IPS-18c (cell line): ENCODE data around the gene CXCR5.

Experiments used
- H3K4me3 ChIP-seq: 2 replicates; pipeline ENCODE4 v1.7.0; 2013; ENCODE audit warnings: low read depth, mild to moderate bottlenecking, low read length, moderate library complexity; ENCODE audit not compliant: insufficient read depth
- H3K9me3 ChIP-seq: one replicate; pipeline ENCODE4 v1.6.1; 2013; ENCODE audit warnings: mild to moderate bottlenecking, low read length, moderate library complexity; ENCODE audit not compliant: control insufficient read depth, insufficient read depth

The CXCR5 gene

DNA sequence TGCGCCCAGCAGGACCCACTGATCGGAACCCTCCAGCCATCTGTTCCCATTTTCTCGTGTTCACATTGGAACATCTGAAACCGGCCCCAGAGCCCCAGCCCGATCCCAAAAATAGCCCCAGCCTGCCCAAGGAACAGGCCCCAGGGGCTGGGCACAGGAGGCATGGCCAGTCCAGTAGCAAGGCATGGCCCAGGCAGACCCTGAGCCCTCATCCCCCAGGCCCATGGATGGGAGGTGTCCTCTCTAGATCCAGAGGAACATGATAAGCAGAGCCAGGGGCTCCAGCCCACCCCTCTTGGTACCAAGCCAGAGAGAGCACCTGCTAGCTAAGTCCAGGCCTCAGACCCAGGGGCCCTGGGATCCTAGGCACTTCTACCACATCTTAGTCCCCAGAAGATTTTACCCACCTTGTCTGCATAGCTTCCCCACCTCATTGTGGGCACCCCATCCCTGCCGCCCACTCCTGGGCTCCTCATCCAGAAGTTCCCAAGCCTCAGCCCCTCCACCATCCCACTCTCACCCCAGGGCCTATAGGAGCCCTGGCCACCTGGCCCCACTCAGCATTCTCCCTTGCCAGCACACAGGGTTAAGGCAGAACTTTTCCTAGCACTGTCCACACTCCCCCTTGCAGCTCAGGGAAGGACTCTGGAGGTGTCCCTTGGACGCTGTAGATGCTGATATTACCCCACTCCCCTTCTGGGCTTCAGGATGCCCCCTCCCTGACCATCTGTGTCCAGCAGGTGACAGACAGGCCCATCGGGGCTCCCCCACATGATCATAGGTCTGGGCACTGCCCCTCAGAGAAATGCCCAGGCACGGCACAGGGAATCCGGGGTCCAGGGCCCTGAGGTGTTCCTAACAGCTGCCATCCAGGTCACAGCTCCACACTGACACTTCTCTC, 32.5 kb downstream of the CXCR5 start:
- H3K4me3 ChIP-seq = peak overlapping the region; percentile 28; the same call in 1 of the 2 replicates

DNA sequence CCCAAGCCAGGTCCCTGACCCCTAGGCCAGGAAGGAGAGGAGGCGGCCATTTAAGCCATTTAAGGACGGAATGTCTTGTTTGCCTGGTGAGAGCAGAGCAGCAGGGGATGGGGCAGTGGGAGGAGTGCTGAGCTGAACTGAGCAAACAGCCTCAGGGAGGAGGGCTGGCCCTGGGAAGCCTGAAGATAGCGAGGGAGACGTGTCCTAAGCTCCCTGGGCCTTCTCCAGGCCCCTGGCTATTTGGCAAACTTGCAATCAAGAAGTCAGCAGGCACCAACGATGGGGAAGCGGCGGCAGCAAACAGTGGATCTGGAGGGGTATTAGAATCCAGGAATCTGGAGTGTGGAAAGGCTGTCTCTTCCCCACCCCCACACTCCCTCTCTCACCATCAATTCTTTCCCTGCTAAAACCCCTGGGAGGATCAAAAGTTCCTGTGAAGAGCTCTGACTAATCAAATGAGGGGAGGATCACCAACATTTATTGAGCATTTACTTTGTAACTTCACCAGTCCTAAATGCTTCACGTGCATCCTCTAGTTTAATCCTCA, 33.2 kb downstream of the CXCR5 start:
- Histone ChIP-seq H3K9me3 (no peaks in the 10 kb centered on the region), H3K4me3 (peak overlapping the region; percentile 28; the same call in 1 of the 2 replicates)

More for the DNA sequence above, 32.5 kb downstream of the CXCR5 start:
- H3K9me3 ChIP-seq = no peaks in the 10 kb centered on the region

DNA sequence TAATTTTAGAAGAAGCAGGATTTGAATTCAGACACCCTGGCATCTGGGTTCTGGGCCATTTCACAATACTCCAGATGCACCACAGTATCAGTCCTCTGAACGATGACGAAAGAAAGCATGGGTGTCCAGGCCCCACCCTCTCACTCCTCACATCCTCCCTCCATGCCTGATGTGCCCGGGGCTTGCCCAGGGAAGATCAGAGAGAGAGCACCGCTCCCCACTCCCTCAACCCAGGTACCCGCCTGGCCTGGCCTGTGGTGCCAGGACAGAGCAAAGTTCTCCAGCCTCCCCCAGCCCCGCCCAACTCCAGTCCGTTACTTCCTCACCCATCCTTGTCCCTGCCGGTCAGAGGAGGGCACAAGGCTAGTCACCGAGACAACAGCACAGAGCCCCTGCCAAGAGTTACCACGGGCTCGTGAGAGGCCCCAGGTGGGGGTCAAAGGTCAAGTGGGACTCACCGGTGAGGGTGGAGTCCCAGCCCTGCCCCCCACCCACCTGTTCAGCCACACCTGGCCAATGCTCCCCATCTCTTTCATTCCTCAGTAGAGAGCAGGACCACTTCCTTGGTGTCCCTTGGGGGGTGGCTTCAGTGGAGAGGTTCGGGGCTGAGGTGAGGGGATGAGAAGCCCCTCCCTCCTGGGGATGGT, 33.9 kb downstream of the CXCR5 start:
- Histone ChIP-seq H3K4me3 (peak overlapping the region; percentile 42), H3K9me3 (no peaks in the 10 kb centered on the region)

DNA sequence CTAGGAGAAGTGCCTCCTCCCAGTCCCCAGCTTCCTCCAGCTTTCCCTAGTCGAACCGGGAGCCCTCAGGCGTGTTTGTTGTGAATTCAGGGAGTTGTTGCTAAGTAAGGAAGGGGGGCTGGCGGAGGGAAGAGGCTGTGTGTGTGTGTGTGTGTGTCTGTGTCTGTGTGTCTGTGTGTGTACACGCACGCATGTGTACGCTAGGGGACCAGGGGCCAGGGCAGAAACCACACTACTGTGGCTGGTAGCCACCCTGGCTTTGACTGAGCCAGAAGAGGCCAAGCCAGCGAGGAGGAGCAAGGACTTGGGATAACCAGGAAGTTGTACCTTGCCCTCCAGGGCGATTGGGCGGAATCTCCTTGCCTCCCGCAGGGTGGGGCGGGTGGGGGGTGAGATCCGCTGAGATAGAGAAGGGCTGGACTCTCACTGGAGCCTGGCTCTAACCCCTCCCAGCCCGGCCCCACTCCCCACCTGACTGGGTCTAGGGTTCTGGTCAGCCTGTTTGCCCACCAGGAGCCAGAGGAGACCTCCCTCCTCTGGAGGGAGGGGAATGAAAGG, 34.5 kb downstream of the CXCR5 start:
- H3K4me3 ChIP-seq = peak overlapping the region; percentile 42; the same call in 1 of the 2 replicates
- no peaks in the 10 kb centered on the region for H3K9me3 ChIP-seq

DNA sequence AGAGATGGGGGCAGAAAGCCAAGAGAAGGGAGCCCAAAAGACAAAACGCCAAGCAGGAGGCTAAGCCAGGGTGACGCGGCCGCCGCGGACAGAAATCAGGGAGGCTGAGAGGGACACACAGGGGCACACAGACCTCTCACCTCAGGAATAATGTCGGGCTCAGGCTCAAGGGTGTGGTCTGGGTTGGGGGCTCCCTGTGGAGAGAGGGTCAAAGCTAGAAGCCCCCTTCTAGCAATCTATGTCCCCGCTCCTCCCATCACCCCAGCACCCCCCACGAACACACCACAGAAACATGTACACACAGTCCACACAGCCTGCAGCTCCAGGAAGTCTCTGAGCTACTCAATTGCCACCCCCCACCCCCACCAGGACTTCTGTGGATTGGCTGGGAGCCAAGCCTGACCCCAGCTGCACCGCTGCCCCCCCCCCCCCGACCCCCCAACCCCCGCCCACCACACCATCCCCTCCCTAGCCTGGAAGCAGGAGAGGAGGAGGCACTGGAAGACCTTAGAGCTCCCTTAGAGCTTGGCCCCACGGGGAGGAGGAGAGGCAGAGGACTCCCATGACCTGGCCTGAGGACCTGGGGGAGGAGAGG, 35.1 kb downstream of the CXCR5 start:
- Histone ChIP-seq H3K9me3 (no peaks in the 10 kb centered on the region), H3K4me3 (peak overlapping the region; percentile 42)

DNA sequence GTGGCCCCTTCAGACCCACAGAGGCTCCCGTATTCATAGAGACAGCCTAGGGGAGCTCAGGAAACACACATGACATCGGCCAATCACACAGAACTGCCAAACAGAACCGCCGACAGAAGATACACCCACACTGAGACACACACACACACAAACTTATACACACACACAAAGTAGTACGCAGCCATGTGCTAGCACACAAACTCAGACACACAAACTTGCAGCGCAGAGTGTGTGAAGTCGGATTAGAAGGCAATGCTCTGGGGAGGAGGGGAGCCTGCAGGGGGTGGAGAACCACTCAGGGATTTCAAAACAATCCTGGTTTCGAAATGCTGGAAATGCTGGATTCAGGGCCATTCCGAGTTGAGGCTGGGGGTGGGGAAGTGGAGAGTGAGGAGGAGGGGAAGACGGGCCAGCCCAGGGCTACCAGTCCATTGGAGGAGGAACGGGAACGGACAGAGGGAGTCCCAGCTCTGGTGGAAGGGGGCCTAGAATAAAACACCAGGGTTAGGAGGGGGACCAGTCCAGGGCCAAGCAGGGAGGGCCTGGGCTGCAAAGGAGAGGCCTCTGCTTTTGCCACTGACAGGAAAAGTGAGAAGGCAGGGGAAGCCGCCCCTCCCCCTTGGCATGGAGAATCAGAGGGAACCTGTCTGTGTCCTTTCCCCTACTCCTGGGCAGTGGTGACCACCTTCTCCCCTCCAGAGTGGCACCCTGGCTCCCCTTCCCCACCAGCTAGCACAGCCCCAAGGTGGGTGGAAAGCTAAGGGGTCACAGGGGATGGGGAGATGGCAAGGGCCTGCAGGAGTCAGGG, 37.6 kb downstream of the CXCR5 start:
- peak overlapping the region; percentile 43 for H3K4me3 ChIP-seq
- no peaks in the 10 kb centered on the region for H3K9me3 ChIP-seq

DNA sequence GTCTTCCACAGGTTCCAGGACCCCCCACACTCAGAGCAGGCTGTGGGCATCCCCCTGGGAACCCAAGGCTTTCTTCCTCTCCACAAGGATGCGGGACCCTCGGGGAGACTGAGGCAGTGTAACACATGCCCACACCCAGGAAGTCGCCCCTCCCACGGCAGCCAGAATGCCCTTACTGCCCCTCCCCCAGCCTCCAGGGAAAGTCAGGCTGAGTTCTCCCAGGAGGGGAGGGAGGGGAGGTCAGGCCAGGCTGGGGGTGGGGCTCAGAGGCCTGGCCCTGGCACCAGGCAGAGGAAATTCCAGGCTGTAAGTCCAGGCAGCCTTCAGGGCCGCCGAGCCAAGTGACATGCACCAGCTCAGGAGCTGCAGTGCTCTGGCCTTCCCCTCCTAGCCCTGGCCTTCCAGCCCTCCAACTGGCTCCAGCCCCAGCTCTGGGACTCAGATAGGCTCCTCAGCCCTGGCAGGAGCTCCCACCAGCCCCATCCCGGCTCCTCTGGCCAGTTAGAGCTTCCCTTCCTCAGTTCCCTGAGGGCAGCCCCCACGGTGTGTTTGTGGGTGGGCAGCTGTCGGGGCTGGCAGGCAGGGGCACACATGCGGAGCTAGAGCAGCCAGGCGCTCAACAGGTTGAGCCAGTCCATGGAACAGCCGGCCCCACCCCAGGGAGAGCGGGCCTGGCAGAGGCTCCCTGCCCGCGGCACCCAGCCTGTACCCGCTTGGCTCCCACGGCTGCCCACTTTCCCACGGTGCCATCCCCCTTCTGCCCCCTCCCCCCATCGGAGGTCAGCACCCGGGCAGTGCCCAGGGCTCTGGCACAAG, 38.4 kb downstream of the CXCR5 start:
- Histone ChIP-seq H3K4me3 (peak overlapping the region; percentile 41), H3K9me3 (no peaks in the 10 kb centered on the region)

DNA sequence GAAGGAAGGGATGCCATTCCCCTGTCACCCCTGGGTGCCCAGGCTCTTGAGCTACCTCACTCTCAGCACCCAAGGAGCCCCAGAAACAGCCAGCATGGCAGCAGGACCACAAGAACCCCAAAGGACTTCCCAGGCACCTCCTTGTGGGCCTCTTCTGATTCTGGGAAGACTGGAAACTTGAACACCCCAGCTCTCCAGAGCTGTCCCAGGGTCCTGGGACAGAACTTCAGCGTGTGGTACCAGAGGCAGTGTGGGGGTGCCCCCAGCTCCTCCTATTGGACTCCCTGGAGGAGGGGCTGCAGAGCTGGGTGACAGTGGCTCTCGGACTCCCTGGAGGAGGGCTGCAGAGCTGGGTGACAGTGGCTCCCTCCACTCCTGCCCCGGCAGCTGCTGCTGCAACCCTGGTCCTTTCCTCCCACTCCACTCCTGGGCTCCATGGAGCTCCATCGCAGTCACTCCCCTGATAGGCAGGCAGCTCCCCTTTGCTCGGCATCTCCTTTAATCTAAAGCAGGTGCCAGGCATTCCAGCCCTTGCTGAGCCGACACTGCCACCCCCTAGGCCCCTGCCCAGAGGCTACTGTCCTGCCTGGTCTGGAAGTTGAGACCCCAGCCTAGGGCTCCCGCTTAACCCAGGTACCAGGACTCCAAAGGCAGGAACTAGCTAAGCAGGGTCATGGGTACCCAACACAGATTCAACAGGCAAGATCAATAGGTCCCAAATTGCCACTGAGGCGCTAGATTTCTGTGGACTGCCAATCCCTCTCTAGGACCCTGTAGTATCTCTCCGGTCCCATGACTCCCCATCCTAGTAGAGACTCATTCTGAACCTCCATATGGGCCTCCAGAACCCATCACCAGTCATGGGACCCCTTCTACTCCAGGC, 39.3 kb downstream of the CXCR5 start:
- Histone ChIP-seq H3K9me3 (no peaks in the 10 kb centered on the region), H3K4me3 (peak overlapping the region; percentile 89)

DNA sequence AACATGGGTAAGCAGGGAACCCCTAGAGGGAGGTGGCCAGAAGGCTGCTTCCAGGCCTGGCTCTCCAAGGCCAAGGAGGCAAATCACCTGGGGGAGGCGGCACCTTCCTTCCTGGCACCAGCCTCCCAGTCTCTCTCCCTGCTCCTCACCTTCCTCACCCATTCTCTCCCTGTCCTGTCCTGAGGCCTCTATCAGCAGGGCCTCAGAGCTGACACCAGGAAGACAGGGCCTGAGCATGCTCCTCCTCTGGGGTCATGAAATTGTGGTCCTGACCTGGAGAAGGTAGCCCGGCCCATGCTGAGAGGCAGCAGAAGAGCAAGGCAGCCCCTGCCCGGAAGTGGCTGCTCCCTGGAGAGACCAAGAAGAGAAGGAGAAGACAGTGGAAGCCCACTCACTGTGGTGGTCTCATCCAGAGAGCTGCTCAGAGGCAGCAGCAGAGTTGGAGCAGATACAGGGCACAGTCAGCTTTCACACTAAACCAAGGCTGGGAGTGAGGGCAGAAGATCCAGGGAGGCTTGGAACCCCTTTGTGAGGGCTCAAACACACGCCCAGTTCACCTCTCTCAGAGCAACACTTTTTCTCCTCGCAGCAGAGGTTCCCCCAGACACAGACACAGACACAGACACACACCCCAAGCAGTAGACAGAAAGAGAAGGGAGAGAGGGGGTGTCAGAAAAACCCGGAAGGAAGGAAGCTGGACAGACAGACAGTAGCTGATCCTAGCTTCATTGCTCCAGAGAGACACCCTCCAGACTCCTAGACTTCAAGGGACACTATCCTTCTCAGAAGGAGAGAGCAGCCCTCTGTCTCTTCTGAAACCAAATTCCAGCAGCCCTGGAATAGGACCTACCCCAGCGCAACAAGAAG, 40.3 kb downstream of the CXCR5 start:
- no peaks in the 10 kb centered on the region for H3K9me3 ChIP-seq
- peak overlapping the region; percentile 89 for H3K4me3 ChIP-seq

DNA sequence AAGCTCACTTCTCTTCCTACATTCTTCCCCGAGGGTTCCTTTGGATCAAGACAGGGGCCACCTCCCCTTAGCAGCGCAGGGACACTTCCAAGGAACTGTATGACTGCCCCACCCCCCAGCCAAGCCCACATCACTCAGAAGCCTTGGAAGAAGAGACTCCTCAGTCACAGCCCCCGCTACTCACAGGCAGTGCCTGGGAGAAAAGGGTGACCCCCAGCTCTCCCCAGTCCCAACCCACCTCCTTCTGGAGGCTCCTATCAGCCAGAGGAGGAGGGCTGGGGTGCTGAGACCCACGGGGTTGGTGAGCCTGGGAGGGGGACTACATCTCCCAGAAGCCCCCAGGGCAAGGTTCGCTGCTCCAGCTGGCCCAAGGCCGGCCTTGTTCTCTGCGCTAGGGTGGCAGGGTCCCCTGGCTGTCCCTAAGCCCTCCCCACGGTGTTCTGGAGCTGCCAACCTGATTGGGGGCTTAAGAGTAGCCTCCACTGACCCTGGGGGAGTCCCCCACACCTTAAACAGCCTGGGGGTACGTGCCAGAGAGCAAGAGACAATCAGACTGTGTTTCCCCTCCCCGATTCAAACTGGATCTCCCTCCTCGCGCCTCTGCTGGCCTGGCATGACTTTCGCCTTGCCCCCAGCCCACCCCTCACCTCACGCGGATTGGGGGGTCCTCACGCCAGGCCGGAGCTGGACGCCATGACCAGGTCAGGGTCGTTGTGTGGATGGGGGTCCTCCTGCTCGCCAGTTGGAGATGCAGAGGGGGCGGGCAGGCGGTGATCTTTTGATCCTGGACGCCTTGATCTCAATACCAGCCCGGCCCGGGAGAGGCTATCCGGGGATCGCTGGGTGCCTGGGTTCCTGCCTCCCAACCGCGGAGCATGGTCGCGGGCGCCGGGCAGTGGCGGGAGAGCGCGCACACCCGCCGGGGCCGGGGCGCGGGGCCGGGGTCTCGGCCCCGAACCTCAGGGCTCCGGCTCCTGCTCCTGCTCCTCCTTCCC, 41.2 kb downstream of the CXCR5 start:
- H3K4me3 ChIP-seq = peak overlapping the region; percentile 89
- H3K9me3 ChIP-seq = no peaks in the 10 kb centered on the region

DNA sequence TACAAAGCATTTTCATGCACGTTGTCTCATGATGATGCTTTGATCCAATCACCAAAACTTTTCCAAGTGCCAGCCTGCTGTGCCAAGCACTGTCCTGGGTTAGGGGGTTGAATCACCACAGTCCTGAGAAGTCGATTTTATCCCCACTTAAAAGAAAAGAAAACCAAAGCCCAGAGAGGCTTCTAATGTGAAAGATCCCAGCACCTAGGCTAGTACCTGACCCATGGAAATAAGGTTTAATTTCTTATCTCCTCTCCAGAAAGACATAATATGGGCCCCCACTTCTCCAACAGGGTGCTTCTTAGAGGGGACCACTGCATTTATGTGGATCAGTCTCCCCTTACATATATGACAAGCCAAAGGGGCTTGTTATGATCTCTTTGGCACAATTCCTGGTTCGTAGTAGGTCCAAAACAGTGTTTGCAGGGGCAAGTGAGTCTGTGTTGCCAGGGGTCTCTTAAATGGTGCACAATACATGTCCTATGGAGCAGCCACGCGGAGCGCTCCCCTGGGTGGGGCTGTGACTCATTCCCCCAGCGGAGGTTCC, 43.9 kb downstream of the CXCR5 start:
- no peak overlapping the region; the same call in 1 of the 2 replicates for H3K4me3 ChIP-seq

DNA sequence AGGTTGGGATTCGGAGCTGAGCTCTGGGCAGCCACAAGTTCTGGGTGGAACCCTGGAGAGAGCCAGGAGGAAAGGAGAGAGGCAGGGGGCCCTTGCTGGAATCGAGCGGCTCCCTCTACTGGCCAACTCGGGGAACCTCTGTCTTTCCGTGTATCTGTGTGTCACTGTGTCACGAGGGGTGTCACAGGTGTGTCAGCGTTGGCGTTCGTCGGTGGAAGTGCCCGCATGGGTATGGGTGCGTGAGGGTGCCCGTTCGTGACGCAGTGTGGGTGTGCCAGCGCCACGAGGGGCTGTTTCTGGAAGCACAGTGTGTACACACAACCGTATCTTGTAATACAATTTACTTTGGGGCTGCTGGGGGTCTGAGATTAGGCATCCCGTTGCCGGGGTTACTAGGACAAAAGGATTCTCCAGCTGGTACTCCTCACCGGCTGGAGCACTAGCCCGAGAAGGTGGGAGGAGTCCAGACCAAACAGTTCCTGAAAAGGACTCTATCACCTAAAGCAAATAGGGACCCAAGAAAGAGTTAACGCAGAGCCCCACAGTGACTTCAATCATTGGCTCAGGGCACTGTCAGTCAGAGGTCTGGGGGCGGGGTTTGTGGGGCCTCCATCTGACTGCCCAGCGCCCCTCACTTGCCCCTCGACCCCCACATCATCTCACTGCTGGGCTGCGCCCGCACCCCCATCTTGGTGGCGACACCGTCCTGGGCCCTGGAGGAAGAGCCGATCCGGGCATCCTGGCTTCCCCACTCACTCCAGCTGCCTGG, 44.6 kb downstream of the CXCR5 start:
- no peaks in the 10 kb centered on the region for H3K9me3 ChIP-seq
- H3K4me3 ChIP-seq = peak overlapping the region; percentile 91

More for the DNA sequence above, 43.9 kb downstream of the CXCR5 start:
- H3K9me3 ChIP-seq = no peaks in the 10 kb centered on the region
